GM12864 (cell line): ENCODE measurements around the gene COP1.

ENCODE experiments used
- DNase-seq: peaks from one replicate; pipeline ENCODE4 v3.0.0-alpha.2; 2011; ENCODE audit warnings: low read depth
- H3K4me3 ChIP-seq: 2 replicates; pipeline ENCODE4 v1.5.1; 2011; ENCODE audit warnings: mild to moderate bottlenecking, low read depth, low read length, control low read depth
- TF ChIP-seq, protein P1 (sequence below): IDR thresholded peaks from 2 replicates; pipeline ENCODE4 v1.5.1; 2011; ENCODE audit warnings: low read depth, mild to moderate bottlenecking, moderate library complexity, low read length, control low read depth, inconsistent platforms; ENCODE audit errors: missing control alignments

Gene COP1

DNA sequence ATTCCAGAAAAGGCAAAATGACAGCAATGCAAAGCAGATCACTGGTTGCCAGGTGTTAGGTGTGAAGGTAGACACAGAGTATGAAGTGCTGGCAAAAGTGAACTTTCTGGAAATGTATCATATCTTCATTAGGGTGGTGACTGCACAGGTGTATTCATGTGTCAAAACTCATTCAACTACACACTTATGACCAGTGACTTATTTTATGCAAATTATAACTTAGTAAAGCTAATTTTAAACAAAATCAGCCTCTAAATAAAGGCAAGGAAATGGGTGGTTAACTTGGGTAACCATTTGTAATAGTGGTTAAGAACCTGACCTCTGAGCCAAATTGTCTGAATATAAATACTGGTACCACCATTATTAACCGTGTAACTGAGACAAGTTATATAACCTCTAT lies 7.4 kb downstream of the COP1 start:
- DNase-seq, result no peak
- no peak overlapping the region for H3K4me3 ChIP-seq
- TF ChIP-seq, protein P1, sequence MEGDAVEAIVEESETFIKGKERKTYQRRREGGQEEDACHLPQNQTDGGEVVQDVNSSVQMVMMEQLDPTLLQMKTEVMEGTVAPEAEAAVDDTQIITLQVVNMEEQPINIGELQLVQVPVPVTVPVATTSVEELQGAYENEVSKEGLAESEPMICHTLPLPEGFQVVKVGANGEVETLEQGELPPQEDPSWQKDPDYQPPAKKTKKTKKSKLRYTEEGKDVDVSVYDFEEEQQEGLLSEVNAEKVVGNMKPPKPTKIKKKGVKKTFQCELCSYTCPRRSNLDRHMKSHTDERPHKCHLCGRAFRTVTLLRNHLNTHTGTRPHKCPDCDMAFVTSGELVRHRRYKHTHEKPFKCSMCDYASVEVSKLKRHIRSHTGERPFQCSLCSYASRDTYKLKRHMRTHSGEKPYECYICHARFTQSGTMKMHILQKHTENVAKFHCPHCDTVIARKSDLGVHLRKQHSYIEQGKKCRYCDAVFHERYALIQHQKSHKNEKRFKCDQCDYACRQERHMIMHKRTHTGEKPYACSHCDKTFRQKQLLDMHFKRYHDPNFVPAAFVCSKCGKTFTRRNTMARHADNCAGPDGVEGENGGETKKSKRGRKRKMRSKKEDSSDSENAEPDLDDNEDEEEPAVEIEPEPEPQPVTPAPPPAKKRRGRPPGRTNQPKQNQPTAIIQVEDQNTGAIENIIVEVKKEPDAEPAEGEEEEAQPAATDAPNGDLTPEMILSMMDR, result no peak

- TF ChIP-seq, protein P1, result no peak
- H3K4me3 ChIP-seq, result no peak overlapping the region
- no peak for DNase-seq
Measured at GRCh38 chr1:176198413-176198812, 8.7 kb downstream of the COP1 start.

DNA sequence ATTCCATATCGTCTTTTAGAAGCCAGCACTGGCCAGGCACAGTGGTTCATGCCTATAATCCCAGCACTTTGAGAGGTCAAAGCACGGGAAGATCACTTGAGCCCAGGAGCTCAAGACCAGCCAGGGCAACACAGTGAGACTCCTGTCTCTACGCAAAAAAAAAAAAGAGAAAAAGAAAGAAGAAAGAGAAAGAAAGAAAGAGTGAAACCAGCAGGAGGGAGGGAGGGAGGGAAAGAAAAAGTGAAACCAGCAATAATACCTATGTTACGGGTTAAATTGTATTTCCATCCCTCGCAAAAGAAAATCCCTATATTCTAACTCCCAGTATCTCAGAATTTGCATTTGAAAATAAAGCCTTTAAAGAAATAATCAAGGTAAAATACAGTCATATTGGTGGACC lies 10.4 kb downstream of the COP1 start:
- no peak for DNase-seq
- TF ChIP-seq, protein P1, result no peak
- H3K4me3 ChIP-seq, result no peak overlapping the region

- no peak overlapping the region for H3K4me3 ChIP-seq
- no peak for DNase-seq
- TF ChIP-seq, protein P1, result no peak
Measured at GRCh38 chr1:176195547-176195946, 11.5 kb downstream of the COP1 start.

DNA sequence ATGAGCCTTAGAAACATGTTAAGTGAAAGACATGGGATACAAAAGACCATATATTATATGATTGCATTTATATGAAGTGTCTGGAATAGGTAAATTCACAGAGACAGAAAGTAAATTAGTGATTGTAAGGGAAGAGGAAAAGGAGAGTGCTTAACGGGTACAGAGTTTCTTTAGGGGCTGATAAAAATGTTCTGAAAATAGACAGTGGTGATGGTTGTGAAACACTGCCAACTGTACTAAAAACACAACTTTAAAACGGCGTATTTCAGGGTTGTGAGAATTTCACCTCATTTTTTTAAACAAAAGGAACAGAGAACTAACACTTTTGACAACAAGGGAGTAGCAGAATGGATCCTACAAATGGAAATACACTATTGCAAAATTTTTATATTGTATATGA lies 13.4 kb downstream of the COP1 start:
- H3K4me3 ChIP-seq, result no peak overlapping the region
- DNase-seq, result no peak
- TF ChIP-seq, protein P1, result no peak

DNA sequence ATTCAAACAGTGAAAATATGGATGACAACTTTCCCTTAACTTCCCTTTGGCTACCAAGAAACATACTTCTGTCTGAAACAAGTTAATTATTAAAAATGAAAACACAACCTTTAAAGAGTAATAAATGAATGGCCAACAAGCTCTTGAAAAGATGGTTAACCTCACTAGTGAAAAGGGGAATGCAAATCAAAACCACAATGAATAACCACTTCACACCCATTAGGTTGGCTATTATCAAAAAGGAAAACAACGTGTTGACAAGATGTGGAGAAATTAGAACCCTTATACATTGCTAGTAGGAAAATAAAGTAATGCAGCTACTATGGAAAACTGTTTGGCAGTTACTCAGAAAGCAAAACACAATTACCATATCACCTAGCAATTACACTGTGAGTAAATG lies 14.1 kb downstream of the COP1 start:
- no peak overlapping the region for H3K4me3 ChIP-seq
- no peak for DNase-seq
- TF ChIP-seq, protein P1, result no peak

- TF ChIP-seq, protein P1, result no peak
- DNase-seq, result no peak
- H3K4me3 ChIP-seq, result no peak overlapping the region
Measured at GRCh38 chr1:176188604-176189003, 18.5 kb downstream of the COP1 start.
